Measurements from ENCODE around the gene TTLL12. TPM values are rescaled to one million over a fixed set of nuclear protein-coding genes. Genes with fewer than 3 reads are reported as not detected.

The TTLL12 gene
- polyA plus RNA-seq, 2 of the 4 experiments (the other 2 are of a cell fraction) = 8.6 to 18.7 TPM

DNA sequence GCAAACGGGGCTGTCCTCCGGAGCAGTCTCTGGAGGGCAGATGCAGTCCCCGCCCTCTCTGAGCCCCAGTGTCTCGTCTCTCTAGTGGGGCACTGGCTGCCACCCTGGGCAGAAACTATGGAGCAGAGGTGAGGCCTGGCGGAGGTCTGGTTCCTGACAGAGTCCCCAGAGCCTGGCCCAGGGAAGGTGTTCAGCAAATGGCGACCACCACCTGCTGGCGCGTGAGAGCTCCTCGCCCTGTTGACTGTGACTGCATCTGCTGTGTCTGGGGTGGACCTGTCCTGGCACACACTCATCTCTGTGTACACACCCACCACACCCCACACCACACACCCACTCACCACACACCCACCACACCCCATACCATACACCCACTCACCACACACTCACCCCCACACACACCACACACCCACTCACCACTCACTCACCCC is 18.3 kb upstream of the TTLL12 start:
- no peak for DNase-seq (ENCODE audit: low read depth in 1 of 2, low spot score in 1 of 2)
- Histone ChIP-seq H3K9me3 (no peaks in the 10 kb centered on the region), H3K4me3 (no peak overlapping the region), H3K27ac (no peak overlapping the region), H3K4me1 (no peaks in the 10 kb centered on the region), H3K4me2 (no peak overlapping the region)
- no peak for ATAC-seq
- no peak for FAIRE-seq
- TF ChIP-seq HOXA7 (CRISPR knock-in tag; IDR thresholded peaks at IDR 0.05) (no peak), KDM5A (IDR thresholded peaks at IDR 0.05) (no peak), MAFK (IDR thresholded peaks at IDR 0.05; ENCODE audit: partially characterized antibody) (no peak), ESRRA (IDR thresholded peaks at IDR 0.05; ENCODE audit: borderline replicate concordance, low read length) (no peak), RARB (CRISPR knock-in tag; IDR thresholded peaks at IDR 0.05) (no peak)
- TF ChIP-seq, protein P1, sequence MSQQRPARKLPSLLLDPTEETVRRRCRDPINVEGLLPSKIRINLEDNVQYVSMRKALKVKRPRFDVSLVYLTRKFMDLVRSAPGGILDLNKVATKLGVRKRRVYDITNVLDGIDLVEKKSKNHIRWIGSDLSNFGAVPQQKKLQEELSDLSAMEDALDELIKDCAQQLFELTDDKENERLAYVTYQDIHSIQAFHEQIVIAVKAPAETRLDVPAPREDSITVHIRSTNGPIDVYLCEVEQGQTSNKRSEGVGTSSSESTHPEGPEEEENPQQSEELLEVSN (IDR thresholded peaks at IDR 0.05; ENCODE audit: borderline replicate concordance, low read depth) = no peak
- ChIA-PET POLR2A (no interaction called here), CTCF (interaction anchor here (0.6 kb wide), 1 partner anchor 41 kb away, joined by 5 read pairs; no protein-coding TSS in a partner anchor)
- WGBS (ENCODE audit: missing lambda C conversion rate) = 93% methylated on average over 6 of the region's 9 CpGs

DNA sequence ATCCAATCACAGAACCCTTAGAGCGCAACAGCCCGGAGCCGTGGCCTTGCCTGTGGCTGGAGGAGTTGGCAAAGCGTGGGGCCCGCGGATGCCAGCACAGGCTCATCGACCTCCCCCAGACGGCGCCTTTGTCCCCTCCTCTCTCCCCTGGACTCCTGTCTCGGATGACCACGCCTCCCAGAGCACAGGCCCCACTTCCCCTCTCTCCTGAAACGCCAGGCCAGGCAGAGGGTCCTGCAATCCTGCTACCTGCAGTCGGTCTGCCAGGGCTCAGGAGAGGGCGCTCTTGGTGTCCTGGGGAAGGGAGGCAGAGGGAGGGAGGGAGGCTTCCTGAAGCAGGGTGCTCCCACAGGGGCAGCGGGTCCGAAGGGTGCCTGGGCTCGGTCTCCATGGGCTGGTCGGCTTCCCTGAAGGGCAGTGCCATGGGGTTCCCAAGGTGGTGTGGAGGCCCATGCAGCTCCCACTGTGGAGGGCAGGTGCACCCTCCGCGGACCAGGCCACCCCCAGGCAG is 16.6 kb upstream of the TTLL12 start:
- H3K4me3 ChIP-seq = no peak overlapping the region
- ATAC-seq (no peak), DNase-seq (ENCODE audit: low read depth in 1 of 2, low spot score in 1 of 2) (no peak), FAIRE-seq (no peak)
- ChIA-PET CTCF (interaction anchor here (0.6 kb wide), 1 partner anchor 14 kb away, joined by 3 read pairs; no protein-coding TSS in a partner anchor), POLR2A (no interaction called here)
- no peak overlapping the region for H3K4me2 ChIP-seq
- TF ChIP-seq RAD21 (conservative IDR thresholded peaks at IDR 0.05 in 1 of 2, IDR thresholded peaks at IDR 0.05 in 1 of 2) (no peak), EHF (CRISPR knock-in tag; IDR thresholded peaks at IDR 0.05) (no peak), RFX5 (IDR thresholded peaks at IDR 0.05) (no peak), CBX2 (IDR thresholded peaks at IDR 0.05; ENCODE audit: borderline replicate concordance, low read depth) (no peak), EHMT2 (IDR thresholded peaks at IDR 0.05; ENCODE audit: low read depth) (no peak), BHLHE40 (IDR thresholded peaks at IDR 0.05; ENCODE audit: low read depth, low read length) (no peak)
- H3K9me3 ChIP-seq = no peaks in the 10 kb centered on the region
- no peak overlapping the region for H3K27ac ChIP-seq
- no peaks in the 10 kb centered on the region for H3K4me1 ChIP-seq
- 89% methylated on average over 10 of the region's 20 CpGs for WGBS (ENCODE audit: missing lambda C conversion rate)

DNA sequence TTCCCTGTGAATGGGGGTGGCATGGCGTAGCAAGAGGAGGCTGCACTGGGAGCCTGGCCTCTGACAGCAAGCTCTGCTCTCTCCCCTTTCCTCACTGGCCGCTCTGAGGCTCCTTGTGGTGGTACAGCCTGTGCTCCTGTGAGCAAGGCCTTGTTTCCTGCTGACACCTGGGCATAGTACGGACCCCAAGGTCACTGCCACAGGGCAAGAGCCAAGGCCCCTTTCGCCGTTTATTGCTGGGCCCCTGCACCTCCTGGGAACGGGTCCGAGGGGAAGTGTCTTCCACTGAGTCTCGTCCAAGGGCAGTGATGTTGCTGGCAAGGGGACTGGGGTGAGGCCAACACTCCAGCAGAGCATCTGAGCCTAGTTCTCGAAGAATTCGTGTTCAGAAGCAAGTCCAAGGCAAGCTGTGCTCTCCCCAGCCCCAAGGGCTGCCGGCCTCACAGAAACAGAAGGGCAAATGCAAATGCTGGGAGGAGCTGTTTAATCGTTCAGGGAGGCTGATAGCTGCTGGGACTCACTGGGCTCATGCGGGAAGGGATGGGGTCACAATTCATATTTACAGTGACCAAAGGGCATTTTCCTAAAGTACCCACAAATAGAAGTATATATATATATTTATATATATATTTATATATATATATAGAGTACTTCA is 15.9 kb upstream of the TTLL12 start:
- H3K4me3 ChIP-seq = no peak overlapping the region
- H3K4me2 ChIP-seq = no peak overlapping the region
- TF ChIP-seq, protein P2, sequence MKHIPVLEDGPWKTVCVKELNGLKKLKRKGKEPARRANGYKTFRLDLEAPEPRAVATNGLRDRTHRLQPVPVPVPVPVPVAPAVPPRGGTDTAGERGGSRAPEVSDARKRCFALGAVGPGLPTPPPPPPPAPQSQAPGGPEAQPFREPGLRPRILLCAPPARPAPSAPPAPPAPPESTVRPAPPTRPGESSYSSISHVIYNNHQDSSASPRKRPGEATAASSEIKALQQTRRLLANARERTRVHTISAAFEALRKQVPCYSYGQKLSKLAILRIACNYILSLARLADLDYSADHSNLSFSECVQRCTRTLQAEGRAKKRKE (CRISPR knock-in tag; IDR thresholded peaks at IDR 0.05; ENCODE audit: low read depth) = no peak
- TF ChIP-seq, protein P3, sequence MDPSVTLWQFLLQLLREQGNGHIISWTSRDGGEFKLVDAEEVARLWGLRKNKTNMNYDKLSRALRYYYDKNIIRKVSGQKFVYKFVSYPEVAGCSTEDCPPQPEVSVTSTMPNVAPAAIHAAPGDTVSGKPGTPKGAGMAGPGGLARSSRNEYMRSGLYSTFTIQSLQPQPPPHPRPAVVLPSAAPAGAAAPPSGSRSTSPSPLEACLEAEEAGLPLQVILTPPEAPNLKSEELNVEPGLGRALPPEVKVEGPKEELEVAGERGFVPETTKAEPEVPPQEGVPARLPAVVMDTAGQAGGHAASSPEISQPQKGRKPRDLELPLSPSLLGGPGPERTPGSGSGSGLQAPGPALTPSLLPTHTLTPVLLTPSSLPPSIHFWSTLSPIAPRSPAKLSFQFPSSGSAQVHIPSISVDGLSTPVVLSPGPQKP (IDR thresholded peaks at IDR 0.05; ENCODE audit: low read depth, low read length) = no peak
- TF ChIP-seq CBX2 (IDR thresholded peaks at IDR 0.05; ENCODE audit: borderline replicate concordance, low read depth) (no peak), SMC3 (IDR thresholded peaks at IDR 0.05) (no peak), BHLHE40 (IDR thresholded peaks at IDR 0.05; ENCODE audit: low read depth, low read length) (no peak), HDAC2 (IDR thresholded peaks at IDR 0.05) (no peak), ZFP36 (IDR thresholded peaks at IDR 0.05; ENCODE audit: borderline replicate concordance, partially characterized antibody) (no peak), NR3C1 (IDR thresholded peaks at IDR 0.05) (no peak), JUNB (IDR thresholded peaks at IDR 0.05) (no peak)
- TF ChIP-seq, protein P4, sequence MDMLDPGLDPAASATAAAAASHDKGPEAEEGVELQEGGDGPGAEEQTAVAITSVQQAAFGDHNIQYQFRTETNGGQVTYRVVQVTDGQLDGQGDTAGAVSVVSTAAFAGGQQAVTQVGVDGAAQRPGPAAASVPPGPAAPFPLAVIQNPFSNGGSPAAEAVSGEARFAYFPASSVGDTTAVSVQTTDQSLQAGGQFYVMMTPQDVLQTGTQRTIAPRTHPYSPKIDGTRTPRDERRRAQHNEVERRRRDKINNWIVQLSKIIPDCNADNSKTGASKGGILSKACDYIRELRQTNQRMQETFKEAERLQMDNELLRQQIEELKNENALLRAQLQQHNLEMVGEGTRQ (IDR thresholded peaks at IDR 0.05) = no peak
- TF ChIP-seq, protein P5, sequence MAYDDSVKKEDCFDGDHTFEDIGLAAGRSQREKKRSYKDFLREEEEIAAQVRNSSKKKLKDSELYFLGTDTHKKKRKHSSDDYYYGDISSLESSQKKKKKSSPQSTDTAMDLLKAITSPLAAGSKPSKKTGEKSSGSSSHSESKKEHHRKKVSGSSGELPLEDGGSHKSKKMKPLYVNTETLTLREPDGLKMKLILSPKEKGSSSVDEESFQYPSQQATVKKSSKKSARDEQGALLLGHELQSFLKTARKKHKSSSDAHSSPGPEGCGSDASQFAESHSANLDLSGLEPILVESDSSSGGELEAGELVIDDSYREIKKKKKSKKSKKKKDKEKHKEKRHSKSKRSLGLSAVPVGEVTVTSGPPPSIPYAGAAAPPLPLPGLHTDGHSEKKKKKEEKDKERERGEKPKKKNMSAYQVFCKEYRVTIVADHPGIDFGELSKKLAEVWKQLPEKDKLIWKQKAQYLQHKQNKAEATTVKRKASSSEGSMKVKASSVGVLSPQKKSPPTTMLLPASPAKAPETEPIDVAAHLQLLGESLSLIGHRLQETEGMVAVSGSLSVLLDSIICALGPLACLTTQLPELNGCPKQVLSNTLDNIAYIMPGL (CRISPR knock-in tag; IDR thresholded peaks at IDR 0.05; ENCODE audit: borderline replicate concordance) = no peak
- CTCF ChIA-PET = interaction anchor here (0.6 to 1.0 kb wide), 2 partner anchors 13 to 15 kb away, joined by 3 read pairs; no protein-coding TSS in a partner anchor
- no peaks in the 10 kb centered on the region for H3K9me3 ChIP-seq
- DNase-seq (ENCODE audit: low read depth in 1 of 2, low spot score in 1 of 2) (no peak), ATAC-seq (no peak), FAIRE-seq (no peak)
- no peak overlapping the region for H3K27ac ChIP-seq
- 75% methylated on average over 12 of the region's 13 CpGs for WGBS (ENCODE audit: missing lambda C conversion rate)
- POLR2A ChIA-PET = no interaction called here
- no peaks in the 10 kb centered on the region for H3K4me1 ChIP-seq
